HG02852 (cell line): ENCODE results near the gene EMP1.
A peak's percentile ranks its signal among the peaks of the same experiment; 100 is the strongest.

Experiments
- ATAC-seq: cut with Tn5 transposase; IDR thresholded peaks from one replicate; pipeline ENCODE4 v1.9.1; 2021; ENCODE audit warnings: mild to moderate bottlenecking, moderate library complexity; ENCODE audit not compliant: unreplicated experiment

Gene EMP1

DNA sequence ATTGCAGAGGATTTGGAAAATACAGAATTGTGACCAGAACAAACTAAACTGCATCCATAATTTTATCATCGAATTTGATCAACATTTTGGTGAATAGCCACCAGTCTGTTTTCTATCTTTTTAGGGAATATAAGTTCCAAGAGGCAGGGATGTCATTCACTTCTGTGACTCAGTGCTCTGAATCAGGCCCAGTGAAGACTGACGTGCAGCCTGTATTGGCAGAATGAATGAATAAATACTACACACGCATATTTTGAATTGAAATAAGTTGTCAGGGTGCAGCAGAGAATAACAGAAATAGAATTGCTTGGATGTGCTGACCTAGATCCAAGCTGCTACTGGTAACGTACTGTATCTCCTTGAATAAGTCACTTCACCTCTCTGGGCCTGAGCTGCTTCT, 1.3 kb upstream of the EMP1 start:
- ATAC-seq, result no peak

DNA sequence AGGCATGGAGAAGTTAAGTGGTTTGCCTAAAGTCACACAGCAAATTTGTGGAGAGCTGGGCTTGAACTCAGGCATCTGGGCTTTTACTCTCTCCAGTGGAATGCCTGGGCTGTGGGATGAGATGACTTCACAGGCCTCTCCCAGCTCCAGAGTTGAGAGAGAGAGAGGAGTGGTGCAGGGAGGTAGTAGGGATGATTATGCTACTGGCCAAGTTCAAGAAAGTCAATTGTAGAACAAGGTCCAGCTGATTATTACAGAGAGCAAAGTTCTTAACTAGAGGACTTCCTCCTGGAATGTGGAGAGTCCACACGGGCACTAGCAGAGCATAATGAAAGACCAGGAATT, 769 bp upstream of the EMP1 start:
- ATAC-seq, result no peak

DNA sequence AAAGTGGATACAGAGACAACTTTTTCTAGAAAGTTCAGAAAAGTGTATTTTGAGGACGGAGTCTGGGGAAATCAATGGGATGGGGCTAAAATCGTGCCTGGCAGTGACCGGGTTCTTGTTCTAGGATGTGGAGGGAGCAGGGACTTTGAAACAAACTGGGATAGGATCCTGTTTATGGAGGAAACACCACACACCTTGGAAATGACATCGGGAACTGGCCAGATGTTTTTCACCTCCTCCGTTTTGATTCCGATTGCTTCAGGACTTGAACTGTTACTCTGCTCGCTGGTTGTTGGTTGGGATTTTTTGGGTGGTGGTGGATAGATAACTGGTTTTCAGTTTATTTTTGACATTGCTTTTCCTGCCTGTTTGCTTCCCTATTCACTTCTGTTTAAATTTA, 506 bp downstream of the EMP1 start:
- ATAC-seq, result no peak

DNA sequence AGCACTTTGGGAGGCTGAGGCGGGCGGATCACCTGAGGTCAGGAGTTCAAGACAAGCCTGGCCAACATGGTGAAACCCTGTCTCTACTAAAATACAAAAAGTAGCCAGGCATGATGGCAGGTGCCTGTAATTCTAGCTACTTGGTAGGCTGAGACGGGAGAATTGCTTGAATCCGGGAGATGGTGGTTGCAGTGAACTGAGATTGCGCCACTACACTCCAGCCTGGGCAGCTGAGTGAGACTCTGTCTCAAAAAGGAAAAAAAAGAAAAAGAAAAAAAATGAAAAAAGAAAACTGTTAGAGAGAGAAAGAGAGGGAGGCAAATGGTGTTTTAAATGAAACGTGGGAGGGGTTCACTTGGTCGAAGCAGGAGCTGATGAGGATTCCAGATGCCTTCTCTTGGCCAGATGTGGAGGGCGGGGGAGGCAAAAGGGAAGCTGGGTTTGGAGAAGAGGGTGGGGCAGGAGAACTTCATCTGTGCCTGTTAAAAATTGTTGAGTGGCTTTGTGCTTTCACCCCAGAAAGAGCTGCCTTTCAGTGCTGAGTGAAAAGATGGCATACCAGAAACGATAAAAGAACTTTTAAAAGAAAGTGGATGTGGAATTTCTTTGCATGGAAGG, 1.1 kb downstream of the EMP1 start:
- ATAC-seq, result no peak

DNA sequence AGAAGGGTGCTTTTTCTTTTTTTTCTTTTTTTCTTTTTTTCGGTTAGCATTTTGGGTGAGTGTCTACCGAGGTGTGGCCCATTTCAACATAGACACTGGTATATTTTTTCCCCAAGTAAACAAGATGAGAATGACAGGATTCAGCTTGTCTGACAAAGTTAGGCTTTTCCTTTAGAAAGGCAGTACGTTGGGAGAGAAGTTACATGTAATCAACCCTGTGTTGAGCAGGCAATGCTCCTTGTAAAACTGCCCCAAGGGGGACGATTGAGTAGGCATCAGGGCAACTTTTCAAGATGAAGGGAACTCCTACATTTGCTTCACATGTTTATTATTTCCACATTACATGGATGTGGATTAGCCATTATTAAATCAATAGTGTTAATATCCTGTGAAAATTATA, 1.7 kb downstream of the EMP1 start:
- no peak for ATAC-seq

DNA sequence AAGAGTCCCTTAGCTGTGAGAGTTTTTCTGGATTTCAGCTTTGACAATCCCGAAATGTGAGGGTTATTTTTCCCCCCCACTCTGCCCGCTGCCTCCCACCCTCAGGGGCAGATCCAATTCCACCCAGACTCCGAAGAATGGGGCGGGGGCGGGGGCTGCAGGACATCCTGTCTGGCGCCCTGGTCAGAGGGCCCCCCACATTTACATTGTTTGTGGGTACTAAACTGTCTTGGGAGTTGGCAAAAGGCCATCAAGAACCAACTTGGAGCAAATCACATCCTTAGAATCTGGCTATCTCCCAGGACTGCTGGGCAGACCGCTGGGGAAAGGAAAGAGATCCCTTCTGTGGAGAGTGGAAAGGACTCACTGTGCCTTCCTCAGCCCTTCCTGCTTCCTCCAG, 2.4 kb downstream of the EMP1 start:
- no peak for ATAC-seq

DNA sequence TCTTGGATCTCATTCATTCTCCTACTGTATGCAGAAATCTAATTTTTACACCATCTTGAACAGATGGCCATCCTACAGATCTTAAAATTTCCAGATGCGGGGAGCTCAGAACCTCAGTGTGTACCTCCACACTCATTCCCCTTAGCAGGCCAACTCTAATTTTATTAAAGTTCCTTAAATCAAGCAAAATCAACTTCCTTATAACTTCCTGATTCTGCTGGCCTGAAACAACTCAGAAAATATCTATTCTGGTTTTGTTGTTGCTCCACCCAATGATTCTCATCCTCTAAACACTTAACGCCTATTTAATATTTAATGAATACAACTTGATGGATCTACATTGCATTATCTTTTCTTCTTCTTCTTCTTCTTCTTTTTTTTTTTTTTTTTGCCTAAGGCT, 3.1 kb downstream of the EMP1 start:
- no peak for ATAC-seq

DNA sequence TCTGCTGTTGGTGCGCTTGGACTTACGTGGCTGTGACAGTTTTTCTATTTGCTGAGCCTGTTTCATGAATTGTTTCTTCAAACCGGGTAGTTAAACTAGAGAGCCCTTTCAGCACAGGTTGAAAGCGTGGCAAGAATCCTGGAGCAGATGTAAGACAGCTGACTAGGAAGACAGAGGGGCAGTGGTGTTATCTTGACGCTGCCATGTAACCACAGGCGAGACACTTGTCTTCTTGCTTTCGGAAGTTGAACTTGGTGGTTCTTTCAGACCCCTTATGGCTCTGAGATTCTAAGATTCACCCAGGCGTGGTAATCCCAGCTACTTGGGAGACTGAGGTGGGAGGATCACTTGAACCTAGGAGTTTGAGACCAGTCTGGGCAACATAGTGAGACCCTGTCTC, 4.3 kb downstream of the EMP1 start:
- ATAC-seq, result no peak

DNA sequence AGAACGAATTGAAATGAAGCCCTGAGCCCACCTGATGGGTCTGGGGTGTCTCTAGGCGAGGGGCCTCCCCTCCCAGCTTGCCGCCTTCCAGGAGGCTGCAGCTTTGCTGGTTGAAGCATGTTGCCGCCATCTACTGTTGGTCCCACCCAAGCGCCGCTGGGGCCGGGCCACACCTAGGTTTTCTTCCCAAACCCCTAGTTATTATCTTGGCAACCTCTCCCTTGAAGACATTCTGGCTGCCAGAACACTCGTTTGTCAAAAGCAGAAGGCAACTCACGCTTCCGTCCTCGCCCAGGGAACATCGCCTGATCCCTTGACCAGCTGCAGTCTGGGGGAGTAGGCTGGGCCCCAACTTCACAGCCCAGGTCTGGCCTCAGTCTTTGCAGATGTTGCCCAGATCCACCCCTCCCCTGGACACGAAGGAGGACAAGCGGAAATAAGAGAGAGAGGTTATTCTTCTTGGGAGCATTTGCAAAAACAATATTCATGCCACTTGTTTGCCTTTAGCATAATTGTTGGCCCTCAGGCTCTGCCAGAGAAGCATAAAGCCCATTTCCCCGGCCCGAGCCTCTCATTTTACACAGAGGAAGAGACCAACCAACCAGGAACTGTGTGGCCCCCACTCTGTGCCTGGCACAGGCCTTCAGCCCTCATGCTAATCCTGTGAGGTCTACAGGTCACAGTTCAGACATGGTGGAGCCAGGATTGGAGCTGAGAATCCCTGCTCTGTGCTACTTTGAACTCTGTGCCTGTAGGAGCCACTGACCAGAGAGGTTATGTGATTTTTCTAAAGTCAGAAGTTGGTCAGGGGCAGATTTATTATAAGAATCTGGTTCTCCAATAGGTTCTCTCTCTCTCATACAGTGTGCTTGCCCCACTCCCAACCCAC, 6.8 kb downstream of the EMP1 start:
- ATAC-seq, result no peak

DNA sequence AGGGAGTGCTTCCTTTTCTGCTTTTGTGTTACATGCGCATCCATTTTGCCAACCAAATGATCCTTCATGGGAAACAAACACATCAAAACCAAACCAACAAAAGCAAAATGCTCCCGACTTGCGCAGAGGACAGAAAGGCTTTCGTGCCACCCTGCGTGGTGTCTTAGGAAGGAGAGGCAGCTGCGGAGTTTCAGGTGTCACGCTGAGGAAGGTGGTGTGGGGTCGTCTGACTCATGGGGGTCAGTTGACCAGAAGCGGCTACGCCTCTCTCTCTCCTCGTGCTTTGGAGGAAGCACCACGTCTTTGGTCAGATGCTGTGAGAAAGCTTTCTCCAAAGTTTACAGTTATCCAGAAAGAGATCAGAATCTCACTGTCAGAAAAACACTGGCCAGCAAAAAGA, 7.9 kb downstream of the EMP1 start:
- no peak for ATAC-seq

DNA sequence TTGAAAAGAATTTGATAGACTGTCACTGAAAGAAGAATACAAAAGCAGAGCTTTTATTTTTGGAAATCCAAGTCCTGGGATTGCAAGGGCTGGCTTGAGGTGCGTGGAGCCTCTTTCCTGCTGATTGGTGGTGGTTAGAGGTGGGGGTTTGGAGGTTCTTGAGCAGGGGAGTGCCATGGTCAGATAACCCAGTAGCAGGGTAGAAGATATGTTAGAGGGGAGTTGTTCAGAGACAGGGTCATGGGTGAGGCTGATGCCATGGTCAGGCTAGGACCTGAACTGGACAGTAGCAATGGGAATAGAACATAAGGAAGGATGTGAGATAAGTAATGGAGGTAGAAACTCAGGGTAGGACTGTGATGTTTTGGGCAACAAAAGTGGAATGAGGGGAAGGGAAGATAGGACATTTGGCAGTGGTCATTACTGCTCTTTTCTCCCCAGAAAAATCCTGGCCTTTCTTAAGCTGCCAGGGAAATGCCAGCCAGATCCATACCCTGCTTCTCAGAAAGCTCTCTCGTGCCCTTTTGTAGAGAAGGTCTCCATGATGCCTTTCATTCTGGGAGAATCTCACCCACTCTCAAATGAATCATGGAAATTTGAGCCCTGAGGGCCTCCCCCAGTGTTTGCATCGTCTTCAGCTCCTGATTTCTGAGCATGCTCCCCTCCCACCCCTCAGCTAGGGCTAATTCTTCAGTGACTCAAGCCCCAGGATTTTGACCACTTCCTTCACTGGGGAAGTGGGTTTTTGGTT, 9.5 kb downstream of the EMP1 start:
- no peak for ATAC-seq

DNA sequence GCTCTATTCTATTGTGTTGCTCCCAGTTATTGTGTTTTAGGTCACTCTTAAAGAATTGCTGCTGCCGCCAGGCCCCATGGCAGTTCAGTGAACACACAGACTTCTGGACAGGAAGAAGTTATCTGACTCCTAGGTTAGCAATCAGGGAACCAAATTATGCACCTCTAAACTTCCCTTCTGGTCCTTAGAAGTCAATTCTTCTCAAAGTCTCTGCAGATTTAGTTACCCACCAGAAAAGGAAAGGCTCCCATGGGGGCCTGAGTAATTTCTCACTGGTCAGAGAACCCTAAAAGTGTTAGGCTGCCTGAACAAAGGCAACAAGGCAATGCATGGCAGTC, 10.0 kb downstream of the EMP1 start:
- ATAC-seq, result no peak

DNA sequence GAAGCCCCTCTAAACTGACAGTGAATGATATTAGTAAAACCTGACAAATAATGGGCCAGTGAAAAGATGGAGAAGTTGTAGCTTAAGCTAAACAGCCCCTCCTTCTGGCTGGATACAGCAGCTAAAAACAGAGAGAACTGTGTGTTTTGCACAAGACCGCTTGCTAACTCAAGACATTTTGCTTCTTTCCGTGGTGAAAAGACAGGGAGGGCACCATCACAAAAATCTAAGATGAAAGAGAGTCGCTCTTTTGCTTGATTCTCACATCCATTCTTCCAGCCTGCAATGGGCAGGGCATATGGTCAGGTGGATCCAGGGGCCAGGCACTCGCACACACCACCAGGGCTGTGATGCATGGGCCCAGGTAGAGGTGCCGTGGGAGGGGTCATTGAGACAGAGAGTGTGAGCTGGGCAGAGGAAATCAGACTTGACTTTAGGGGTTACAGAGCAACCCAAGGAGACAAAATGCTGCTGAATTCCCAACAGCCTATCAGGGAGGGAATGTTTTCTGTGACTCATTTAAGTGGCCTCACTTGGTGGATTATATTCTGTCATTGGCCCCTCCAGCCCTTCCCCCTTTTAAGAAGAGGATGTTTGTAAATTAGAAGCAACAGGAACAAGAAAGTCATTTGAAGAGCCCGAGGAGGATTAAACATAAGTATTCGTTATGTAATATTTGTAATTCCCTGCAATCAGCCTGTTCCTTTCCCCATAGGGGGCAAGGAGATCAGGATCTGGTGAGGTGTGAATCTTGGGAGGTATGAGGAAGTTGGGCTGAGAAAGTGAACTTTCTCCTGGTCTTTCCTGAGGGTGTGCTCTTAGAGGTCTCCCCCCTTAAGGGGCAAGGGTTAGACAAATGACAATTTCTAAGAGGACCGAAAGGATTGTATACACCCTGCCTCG, 12.3 kb downstream of the EMP1 start:
- ATAC-seq, result no peak

DNA sequence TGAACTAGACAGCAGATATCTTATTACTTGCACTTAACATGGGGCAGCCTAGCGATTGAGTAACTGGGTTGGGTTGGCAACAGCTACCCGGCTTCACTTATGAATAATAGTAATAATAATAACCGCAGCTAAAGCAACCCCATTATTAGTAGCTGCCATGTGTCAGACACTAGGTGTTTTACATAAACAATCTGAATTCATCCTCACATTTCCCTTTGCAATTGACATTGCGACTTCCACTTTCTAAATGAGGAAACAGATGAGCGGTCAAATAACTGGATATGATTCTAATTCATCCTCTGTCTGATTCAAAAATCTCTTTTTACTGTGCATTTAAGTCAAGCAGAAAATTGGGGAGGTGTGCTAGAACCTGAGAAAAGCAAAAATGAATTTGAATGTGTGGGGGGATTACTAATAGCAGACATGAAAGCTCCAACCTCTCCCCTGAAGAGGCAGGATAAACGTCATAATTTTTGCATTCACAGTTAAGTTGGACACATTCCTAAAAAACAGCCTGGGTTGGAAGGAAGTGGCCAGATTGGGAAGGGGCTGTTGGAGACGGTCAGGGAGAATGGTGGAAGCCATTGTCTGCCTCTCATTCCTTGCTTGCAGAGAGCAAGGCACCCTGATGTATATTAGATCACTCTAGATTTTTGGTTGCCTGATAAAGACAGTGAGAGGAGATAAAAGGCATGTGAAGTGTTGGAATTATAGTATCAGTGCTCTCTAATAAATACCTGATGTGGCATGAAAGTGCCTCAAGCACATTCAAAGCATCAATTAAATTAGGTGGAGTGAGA, 13.1 kb downstream of the EMP1 start:
- no peak for ATAC-seq

DNA sequence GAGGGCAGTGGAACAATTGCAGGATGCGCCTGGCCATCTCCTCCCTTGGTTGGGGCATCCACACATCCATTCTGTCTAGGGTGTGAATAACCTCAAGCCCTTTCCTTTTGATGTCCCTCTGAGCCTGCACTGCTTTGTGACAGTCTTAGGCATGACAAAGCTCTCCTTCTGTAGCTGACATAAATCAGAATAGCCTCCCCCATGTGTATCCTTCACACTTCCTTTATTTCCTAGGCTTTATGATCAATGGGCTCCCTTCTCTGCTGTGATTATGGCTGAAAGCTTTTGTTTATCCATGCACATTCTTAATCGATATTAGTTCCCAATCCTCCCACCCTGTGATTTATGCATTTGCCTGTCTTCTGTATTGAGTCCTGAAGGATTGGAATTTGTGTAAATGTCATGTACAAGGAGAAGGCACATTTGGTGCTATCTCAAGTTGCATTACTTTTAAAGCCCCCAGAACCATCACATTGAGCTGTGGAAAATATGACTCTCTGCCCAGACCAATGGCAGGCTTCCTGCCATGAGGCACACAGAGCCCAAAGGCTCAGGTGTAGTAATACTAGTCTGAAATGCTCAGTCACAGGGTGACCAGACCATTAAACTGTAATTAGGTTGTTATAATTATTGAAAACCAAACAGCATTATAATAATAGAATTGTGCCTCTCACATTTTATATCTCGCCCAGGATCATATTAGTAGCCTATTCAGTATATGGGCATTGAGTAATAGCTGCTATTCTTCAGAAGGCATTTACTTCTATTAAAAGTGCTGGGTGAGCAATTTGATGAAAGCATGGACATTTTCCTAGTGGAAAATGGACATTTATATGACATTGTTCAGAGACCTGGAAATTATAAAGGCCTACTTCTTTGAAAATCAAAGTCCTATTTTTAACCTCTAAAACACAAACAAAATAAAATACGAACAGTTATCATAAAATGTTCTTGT, 14.0 kb downstream of the EMP1 start:
- ATAC-seq, result no peak

DNA sequence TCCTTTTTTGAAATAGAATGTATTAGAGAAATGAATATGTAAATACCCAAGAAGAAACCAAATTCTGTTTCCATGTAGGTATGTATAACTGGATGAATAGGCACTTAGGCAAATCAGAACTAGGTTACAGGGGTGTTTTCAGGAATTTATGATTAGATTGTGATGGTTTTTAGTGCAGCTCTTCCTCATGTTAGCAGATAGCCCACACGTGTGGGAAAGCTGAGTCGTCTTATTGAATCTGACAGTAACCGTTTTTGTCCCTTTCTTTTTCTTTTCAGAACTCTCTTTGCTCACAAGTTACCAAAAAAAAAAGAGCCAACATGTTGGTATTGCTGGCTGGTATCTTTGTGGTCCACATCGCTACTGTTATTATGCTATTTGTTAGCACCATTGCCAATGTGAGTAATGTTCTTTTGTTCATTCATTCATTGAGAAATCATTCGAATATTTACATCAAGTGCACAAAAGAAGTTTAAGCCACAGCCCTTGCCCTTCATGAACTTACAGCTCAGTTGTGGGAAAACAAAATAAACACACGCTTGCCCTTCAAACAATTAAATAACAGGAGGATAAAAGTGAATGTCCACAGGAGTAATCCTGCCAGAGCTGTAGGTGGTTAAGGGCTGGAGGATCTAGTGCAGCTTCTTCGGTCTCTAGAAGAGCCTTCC, 14.8 kb downstream of the EMP1 start:
- no peak for ATAC-seq

DNA sequence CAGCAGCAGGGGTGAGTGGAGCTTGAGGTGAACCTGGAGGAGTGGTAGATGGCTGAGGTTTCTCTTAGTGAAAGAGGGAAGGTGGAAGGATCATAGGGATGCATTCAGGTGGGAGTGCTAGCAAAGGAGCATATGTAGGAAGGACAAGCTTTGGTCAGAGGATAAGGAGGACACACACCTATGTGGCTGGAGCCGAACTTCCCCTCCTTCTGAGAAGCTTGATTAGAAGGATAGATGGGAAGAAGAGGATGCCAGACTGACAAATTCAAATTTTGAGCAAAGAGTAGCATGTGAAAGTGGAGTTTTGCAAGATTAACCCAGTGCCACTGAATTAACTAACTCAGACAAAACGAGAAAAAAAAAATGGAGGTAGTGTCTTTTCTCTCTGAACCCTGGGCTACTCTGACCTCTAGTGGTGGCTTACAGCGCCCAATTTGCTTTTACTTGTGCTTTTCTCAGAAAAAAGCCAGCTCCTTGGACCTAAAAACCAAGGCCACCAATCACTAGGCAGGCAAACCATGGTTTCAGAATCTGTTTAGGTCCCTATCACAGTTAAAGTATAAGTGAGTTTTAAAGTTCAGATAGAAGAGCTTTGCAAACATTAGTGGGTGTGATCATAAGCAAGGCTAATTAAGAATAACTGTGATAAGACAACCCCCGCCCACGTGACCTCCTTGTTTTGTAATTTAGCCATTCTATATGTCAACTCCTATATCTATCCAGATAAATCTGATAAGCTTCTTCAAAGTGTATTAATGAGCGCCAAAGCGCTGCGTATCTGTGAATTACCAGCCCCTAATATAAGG, 15.5 kb downstream of the EMP1 start:
- ATAC-seq, result peak; percentile 44

DNA sequence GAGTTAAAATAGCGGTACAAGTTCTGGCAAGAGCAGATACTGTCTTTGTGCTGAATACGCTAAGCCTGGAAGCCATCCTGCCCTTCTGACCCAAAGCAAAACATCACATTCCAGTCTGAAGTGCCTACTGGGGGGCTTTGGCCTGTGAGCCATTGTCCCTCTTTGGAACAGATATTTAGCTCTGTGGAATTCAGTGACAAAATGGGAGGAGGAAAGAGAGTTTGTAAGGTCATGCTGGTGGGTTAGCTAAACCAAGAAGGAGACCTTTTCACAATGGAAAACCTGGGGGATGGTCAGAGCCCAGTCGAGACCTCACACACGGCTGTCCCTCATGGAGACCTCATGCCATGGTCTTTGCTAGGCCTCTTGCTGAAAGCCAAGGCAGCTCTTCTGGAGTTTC, 18.5 kb downstream of the EMP1 start:
- ATAC-seq, result no peak
